ENCODE measurements around the gene MEN1.

DNA sequence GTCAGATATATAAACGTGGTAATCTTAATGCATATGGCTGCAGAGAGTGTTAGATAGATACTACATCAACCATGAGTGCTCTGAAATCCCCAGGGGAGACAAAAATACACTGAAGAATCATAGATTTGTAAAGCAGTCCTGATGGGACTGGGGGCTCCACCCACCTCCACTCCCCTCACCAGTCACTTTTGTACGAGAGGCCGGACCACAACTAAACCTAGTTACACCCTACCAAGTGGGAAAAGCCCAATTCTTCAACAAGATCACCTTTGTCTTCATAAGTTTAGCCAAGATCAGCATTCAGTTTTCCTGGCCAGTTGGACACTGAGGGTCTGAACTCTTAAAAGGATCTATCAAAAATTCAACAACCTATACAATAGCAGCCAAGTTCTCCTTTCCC is 33.5 kb downstream of the MEN1 start:
- TF ChIP-seq FOXM1 (IDR thresholded peaks at IDR 0.05; ENCODE audit: borderline replicate concordance) (no peak), L3MBTL2 (conservative IDR thresholded peaks at IDR 0.05) (no peak), FOXK2 (IDR thresholded peaks at IDR 0.05) (no peak), LEF1 (IDR thresholded peaks at IDR 0.05; ENCODE audit: borderline replicate concordance) (no peak), BHLHE40 (IDR thresholded peaks at IDR 0.05; ENCODE audit: borderline replicate concordance) (no peak), NFRKB (IDR thresholded peaks at IDR 0.05) (no peak), FOXA1 (IDR thresholded peaks at IDR 0.05) (no peak), SP1 (IDR thresholded peaks at IDR 0.05) (no peak), HDGF (IDR thresholded peaks at IDR 0.05; ENCODE audit: borderline replicate concordance) (no peak), ELF4 (IDR thresholded peaks at IDR 0.05) (no peak)
